Esophagus squamous epithelium (tissue), 4 donors: ENCODE data around the gene EVPLL.

Experiments used
- POLR2A ChIP-seq, 4 donors: fragments of 450-650 bp; IDR thresholded peaks; one replicate each; pipeline ENCODE4 v1.6.1; 2017; ENCODE audit warnings: antibody characterized with exemption in 4 of 4, mild to moderate bottlenecking in 4 of 4, moderate library complexity in 3 of 4
- TF ChIP-seq, protein P1 (sequence below), 6 experiments: fragments of 450-650 bp in 4 of 6; fragments of 200-600 bp in 2 of 6; sonication (generic) in 2 of 6; IDR thresholded peaks; one replicate each; pipeline ENCODE4 v1.5.1; 2016 to 2019; ENCODE audit warnings: antibody characterized with exemption in 6 of 6, mild to moderate bottlenecking in 4 of 6, moderate library complexity in 4 of 6

DNA sequence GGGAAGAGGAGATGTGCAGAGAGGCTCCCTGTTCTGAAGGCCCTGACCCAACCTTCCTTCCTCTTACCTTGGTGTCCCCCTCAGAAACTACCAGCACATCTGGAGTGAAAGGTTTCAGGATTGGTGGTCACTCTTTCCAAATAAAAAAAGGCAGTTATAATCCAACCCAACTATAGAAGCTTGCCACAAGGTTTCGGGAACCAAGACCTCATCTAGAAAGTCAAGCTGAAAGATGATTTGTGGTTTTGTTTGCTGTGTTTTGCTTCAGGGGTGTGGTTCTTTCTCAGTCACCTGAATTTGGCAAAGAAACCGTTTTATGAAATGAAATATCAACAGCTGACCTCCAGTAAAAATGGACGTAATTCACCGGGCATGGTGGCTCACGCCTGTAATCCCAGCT is 33.6 kb upstream of the EVPLL start:
- TF ChIP-seq, protein P1, sequence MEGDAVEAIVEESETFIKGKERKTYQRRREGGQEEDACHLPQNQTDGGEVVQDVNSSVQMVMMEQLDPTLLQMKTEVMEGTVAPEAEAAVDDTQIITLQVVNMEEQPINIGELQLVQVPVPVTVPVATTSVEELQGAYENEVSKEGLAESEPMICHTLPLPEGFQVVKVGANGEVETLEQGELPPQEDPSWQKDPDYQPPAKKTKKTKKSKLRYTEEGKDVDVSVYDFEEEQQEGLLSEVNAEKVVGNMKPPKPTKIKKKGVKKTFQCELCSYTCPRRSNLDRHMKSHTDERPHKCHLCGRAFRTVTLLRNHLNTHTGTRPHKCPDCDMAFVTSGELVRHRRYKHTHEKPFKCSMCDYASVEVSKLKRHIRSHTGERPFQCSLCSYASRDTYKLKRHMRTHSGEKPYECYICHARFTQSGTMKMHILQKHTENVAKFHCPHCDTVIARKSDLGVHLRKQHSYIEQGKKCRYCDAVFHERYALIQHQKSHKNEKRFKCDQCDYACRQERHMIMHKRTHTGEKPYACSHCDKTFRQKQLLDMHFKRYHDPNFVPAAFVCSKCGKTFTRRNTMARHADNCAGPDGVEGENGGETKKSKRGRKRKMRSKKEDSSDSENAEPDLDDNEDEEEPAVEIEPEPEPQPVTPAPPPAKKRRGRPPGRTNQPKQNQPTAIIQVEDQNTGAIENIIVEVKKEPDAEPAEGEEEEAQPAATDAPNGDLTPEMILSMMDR (IDR thresholded peaks at IDR 0.05): no peak
- TF ChIP-seq POLR2A (IDR thresholded peaks at IDR 0.05): no peak
